SK-N-MC (cell line): ENCODE measurements around the gene KCNIP2.

Experiments used
- EZH2 ChIP-seq: fragments of 200-600 bp; sonication (generic); IDR thresholded peaks from one replicate; pipeline ENCODE4 v1.6.1; 2017; ENCODE audit warnings: antibody characterized with exemption
- POLR2AphosphoS5 ChIP-seq: IDR thresholded peaks from 2 replicates; pipeline ENCODE4 v1.6.1; 2012; ENCODE audit warnings: mild to moderate bottlenecking, low read depth, low read length, borderline replicate concordance

DNA sequence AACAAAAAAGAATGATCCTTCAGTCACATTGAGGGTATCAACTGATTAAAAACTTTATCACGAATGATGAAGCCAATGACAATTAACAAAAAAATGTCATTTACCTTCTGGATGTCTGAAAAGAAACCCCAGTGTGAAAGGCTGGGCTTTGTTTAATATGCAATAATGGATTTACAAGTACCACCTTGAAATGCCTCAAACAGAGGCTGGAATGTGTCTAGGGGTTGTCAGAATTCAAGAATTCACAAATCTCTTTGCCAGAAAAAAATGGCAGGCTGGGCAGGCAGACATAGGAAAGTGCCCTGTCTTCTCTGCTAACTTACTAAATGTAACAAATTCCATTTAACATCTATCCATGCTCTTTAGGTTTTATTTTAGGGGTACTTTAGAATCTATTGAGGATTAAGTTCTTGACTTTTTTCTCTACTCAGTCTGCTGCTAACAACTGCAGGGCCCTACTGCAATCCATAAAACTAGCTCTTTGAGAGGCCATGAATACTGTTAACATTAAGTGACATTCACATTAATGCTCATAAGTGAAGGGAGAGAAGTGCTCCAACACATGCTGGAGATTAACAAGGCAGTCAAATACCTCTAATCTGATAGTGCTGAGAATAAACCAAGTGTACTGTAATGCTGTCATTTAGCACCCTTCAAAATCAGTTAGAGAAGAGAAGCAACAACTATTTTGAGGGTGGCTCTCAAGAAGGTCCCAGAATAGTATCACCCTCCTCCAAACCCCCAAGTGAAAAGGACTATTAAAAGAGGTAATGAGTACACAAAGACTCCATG is 43.1 kb upstream of the KCNIP2 start:
- no peak for TF ChIP-seq POLR2AphosphoS5
- TF ChIP-seq EZH2: no peak
